ENCODE measurements around the gene DIO3.

- TF ChIP-seq CTCF (IDR thresholded peaks at IDR 0.05) (no peak), ZFX (IDR thresholded peaks at IDR 0.05; ENCODE audit: borderline replicate concordance) (no peak)
Measured at GRCh38 chr14:101553931-101554330, 7.4 kb upstream of the DIO3 start.
